H1 (cell line): ENCODE data around the gene NUMB. TPM values are rescaled to one million over a fixed set of nuclear protein-coding genes. Genes with fewer than 3 reads are reported as not detected.

ENCODE experiments used
- CTCF ChIA-PET: fragments of 300-600 bp; sonication (Branson Sonifier 250); formaldehyde crosslinking; loops from one replicate; lab custom pipeline; 2021; ENCODE audit not compliant: partially characterized antibody; lab: Charles Lee
- POLR2A ChIA-PET: fragments of 300-600 bp; sonication (Branson Sonifier 250); formaldehyde crosslinking; loops from one replicate; lab custom pipeline; 2021; ENCODE audit warnings: inconsistent platforms; ENCODE audit not compliant: partially characterized antibody; lab: Charles Lee
- DNase-seq, 2 experiments: peaks; one replicate each; pipeline versions ENCODE4 v3.0.0 to v3.0.0-alpha.2; 2010 to 2022; ENCODE audit warnings: low spot score in 2 of 2, low read depth in 1 of 2, mixed read lengths in 1 of 2
- FAIRE-seq: peaks from 2 replicates; lab custom pipeline; 2011; peaks lifted over from hg19 to GRCh38; lab: Jason Lieb, UNC
- H2AFZ ChIP-seq: 2 replicates; pipeline ENCODE4 v1.8.1; 2012; ENCODE audit warnings: low read length, inconsistent platforms
- H2AK5ac ChIP-seq: 2 replicates; pipeline ENCODE4 v1.6.1; 2013; ENCODE audit warnings: low read depth, low read length
- H2BK120ac ChIP-seq: replicated peaks from 2 replicates; pipeline ENCODE3; 2013; ENCODE audit warnings: low read depth, low read length, inconsistent platforms
- H2BK12ac ChIP-seq: 2 replicates; pipeline ENCODE4 v1.6.1; 2013; ENCODE audit warnings: low read depth, low read length
- H2BK15ac ChIP-seq: 2 replicates; pipeline ENCODE4 v1.6.1; 2013; ENCODE audit warnings: low read length
- H2BK20ac ChIP-seq: 2 replicates; pipeline ENCODE4 v1.6.1; 2013; ENCODE audit warnings: low read length
- H2BK5ac ChIP-seq: 2 replicates; pipeline ENCODE4 v1.6.1; 2013; ENCODE audit warnings: low read depth, low read length
- H3K14ac ChIP-seq: 2 replicates; pipeline ENCODE4 v1.6.1; 2013; ENCODE audit warnings: inconsistent platforms; ENCODE audit not compliant: insufficient read length
- H3K18ac ChIP-seq: 2 replicates; pipeline ENCODE4 v1.6.1; 2013; ENCODE audit warnings: low read length; ENCODE audit errors: extremely low read depth
- H3K23ac ChIP-seq: 2 replicates; pipeline ENCODE4 v1.6.1; 2013; ENCODE audit warnings: inconsistent platforms; ENCODE audit not compliant: insufficient read length
- H3K23me2 ChIP-seq: 2 replicates; pipeline ENCODE4 v1.6.1; 2013; ENCODE audit warnings: low read depth, low read length
- H3K27ac ChIP-seq: 2 replicates; pipeline ENCODE4 v1.6.1; 2011; ENCODE audit warnings: low read depth, low read length, inconsistent platforms
- H3K27me3 ChIP-seq, 4 experiments: replicated peaks in 1 of 4; 1 replicate in 1 of 4; 2 replicates in 3 of 4; pipeline versions ENCODE4 v1.6.1 to v1.8.1; 2011 to 2013; ENCODE audit warnings: low read length in 3 of 4, mild to moderate bottlenecking in 3 of 4, inconsistent platforms in 2 of 4, mixed read lengths in 2 of 4, moderate library complexity in 1 of 4; ENCODE audit not compliant: control insufficient read depth in 3 of 4, insufficient read depth in 3 of 4; ENCODE audit errors: extremely low read depth in 1 of 4
- H3K36me3 ChIP-seq, 4 experiments: 2 replicates each; pipeline versions ENCODE4 v1.6.1 to v1.8.1; 2011 to 2013; ENCODE audit warnings: mild to moderate bottlenecking in 4 of 4, low read length in 3 of 4, moderate library complexity in 2 of 4, control low read depth in 1 of 4, inconsistent platforms in 1 of 4; ENCODE audit not compliant: insufficient read depth in 4 of 4, control insufficient read depth in 2 of 4
- H3K4ac ChIP-seq: replicated peaks from 2 replicates; pipeline ENCODE3; 2013; ENCODE audit warnings: low read length, low read depth, mixed read lengths, inconsistent platforms; ENCODE audit not compliant: insufficient read length
- H3K4me1 ChIP-seq, 4 experiments: replicated peaks in 1 of 4; 1 replicate in 1 of 4; 2 replicates in 3 of 4; pipeline versions ENCODE4 v1.6.1 to v1.8.1; 2011 to 2013; ENCODE audit warnings: low read length in 3 of 4, inconsistent platforms in 2 of 4, mixed read lengths in 1 of 4; ENCODE audit not compliant: insufficient read depth in 4 of 4, control insufficient read depth in 3 of 4
- H3K4me2 ChIP-seq, 2 experiments: 2 replicates each; pipeline versions ENCODE4 v1.6.1 to v1.8.1; 2011 to 2013; ENCODE audit warnings: low read depth in 2 of 2, low read length in 2 of 2, control low read depth in 1 of 2, inconsistent platforms in 1 of 2, mild to moderate bottlenecking in 1 of 2; ENCODE audit not compliant: insufficient read depth in 1 of 2
- H3K4me3 ChIP-seq, 4 experiments: fragments of 200-600, 300-600 bp in 1 of 4; sonication (generic), shearing (Covaris generic), sonication (Bioruptor Twin) in 1 of 4; 2 replicates each; pipeline versions ENCODE4 v1.5.1 to v1.8.1; 2011 to 2016; ENCODE audit warnings: low read length in 4 of 4, low read depth in 3 of 4, control low read depth in 2 of 4, inconsistent platforms in 2 of 4, mild to moderate bottlenecking in 2 of 4, mixed read lengths in 1 of 4, moderate library complexity in 1 of 4; ENCODE audit not compliant: insufficient read depth in 2 of 4; ENCODE audit errors: extremely low read depth in 1 of 4
- H3K56ac ChIP-seq: replicated peaks from 2 replicates; pipeline ENCODE3; 2013; ENCODE audit warnings: low read depth, mild to moderate bottlenecking, mixed read lengths, low read length, inconsistent platforms; ENCODE audit not compliant: insufficient read length
- H3K79me1 ChIP-seq: 2 replicates; pipeline ENCODE4 v1.6.1; 2013; ENCODE audit warnings: low read depth, low read length, control low read depth
- H3K79me2 ChIP-seq, 2 experiments: 2 replicates each; pipeline versions ENCODE4 v1.6.1 to v1.8.1; 2012 to 2013; ENCODE audit warnings: low read length in 2 of 2, mild to moderate bottlenecking in 2 of 2, inconsistent platforms in 1 of 2; ENCODE audit not compliant: insufficient read depth in 2 of 2, control insufficient read depth in 1 of 2
- H3K9ac ChIP-seq, 4 experiments: replicated peaks in 1 of 4; 1 replicate in 1 of 4; 2 replicates in 3 of 4; pipeline versions ENCODE4 v1.6.1 to v1.8.1; 2011 to 2013; ENCODE audit warnings: low read depth in 3 of 4, low read length in 3 of 4, control low read depth in 2 of 4, mild to moderate bottlenecking in 2 of 4, moderate library complexity in 2 of 4, inconsistent platforms in 1 of 4; ENCODE audit errors: extremely low read depth in 1 of 4
- H3K9me3 ChIP-seq, 2 experiments: 2 replicates each; pipeline versions ENCODE4 v1.6.1 to v1.8.1; 2012 to 2013; ENCODE audit warnings: mild to moderate bottlenecking in 2 of 2, moderate library complexity in 2 of 2, control low read depth in 1 of 2, inconsistent platforms in 1 of 2, low read depth in 1 of 2, low read length in 1 of 2, mixed read lengths in 1 of 2; ENCODE audit not compliant: insufficient read depth in 2 of 2
- H4K20me1 ChIP-seq, 2 experiments: replicated peaks in 1 of 2; 2 replicates each; pipeline versions ENCODE3 to v1.8.1; 2011 to 2013; ENCODE audit warnings: inconsistent platforms in 2 of 2, low read length in 2 of 2, mild to moderate bottlenecking in 1 of 2; ENCODE audit not compliant: insufficient read depth in 2 of 2, control insufficient read depth in 1 of 2
- H4K5ac ChIP-seq: 2 replicates; pipeline ENCODE4 v1.6.1; 2013; ENCODE audit warnings: low read length, low read depth, mixed read lengths, inconsistent platforms; ENCODE audit not compliant: insufficient read length
- H4K8ac ChIP-seq: 2 replicates; pipeline ENCODE4 v1.8.0; 2013; ENCODE audit warnings: mild to moderate bottlenecking, moderate library complexity, low read length, inconsistent platforms; ENCODE audit not compliant: insufficient read depth; ENCODE audit errors: extremely low read depth
- H4K91ac ChIP-seq: replicated peaks from 2 replicates; pipeline ENCODE3; 2013; ENCODE audit warnings: low read length, mixed read lengths, inconsistent platforms; ENCODE audit not compliant: insufficient read length
- CHD1 ChIP-seq: IDR thresholded peaks from 2 replicates; pipeline ENCODE4 v1.6.1; 2012; ENCODE audit warnings: low read depth, low read length, improper control_type of control experiment
- E2F6 ChIP-seq: IDR thresholded peaks from 2 replicates; pipeline ENCODE4 v1.6.1; 2012; ENCODE audit warnings: inconsistent platforms
- HDAC2 ChIP-seq, 2 experiments: fragments of 300-600 bp in 1 of 2; sonication (generic) in 1 of 2; IDR thresholded peaks; 2 replicates each; pipeline ENCODE4 v1.6.1; 2011 to 2012; ENCODE audit warnings: low read depth in 2 of 2, low read length in 2 of 2, mild to moderate bottlenecking in 2 of 2, moderate library complexity in 2 of 2, borderline replicate concordance in 1 of 2, inconsistent platforms in 1 of 2
- KDM4A ChIP-seq: IDR thresholded peaks from one replicate; pipeline ENCODE4 v1.7.1; 2012; ENCODE audit warnings: low read depth, mild to moderate bottlenecking, moderate library complexity, low read length, inconsistent platforms; ENCODE audit not compliant: severe bottlenecking
- WGBS, 2 experiments: shearing (Covaris generic) in 1 of 2; methylation state at CpG; one replicate each; pipeline versions ENCODE4 v1.1.6 to v1.1.7; 2013 to 2015; ENCODE audit warnings: low lambda C conversion rate in 2 of 2, mixed read lengths in 2 of 2, inconsistent platforms in 1 of 2, low coverage in 1 of 2, missing lambda C conversion rate in 1 of 2; ENCODE audit not compliant: insufficient replicate concordance in 2 of 2, insufficient coverage in 1 of 2, insufficient read length in 1 of 2; ENCODE audit errors: extremely low coverage in 1 of 2, missing lambda C conversion rate in 1 of 2; 5-methylcytosine and 5-hydroxymethylcytosine counted together
- polyA plus RNA-seq, 7 experiments: library from polyadenylated mRNA; depleted of rRNA in 3 of 7; stranded (reverse) in 5 of 7; unstranded in 2 of 7; fragments of >200 nt in 5 of 7; fragments of 200-250 nt in 2 of 7; gene quantifications; 1 replicate in 5 of 7; 2 replicates in 1 of 7; 4 replicates in 1 of 7; pipeline versions ENCODE4 v1.2.1 to v1.2.3, GENCODE V29; 2011 to 2013; ENCODE audit warnings: missing spikeins in 2 of 7, mixed read lengths in 2 of 7
- total RNA-seq: library from RNA; stranded (reverse); fragmentation: NEBNext Ultra II Directional; extraction: Animal tissue kit (Norgen Biotek cat#: 25700); gene quantifications from 2 replicates; pipeline ENCODE4 v1.2.1, GENCODE V29; 2021

Gene NUMB
- total and polyA plus RNA-seq, 2 of the 8 experiments (the other 6 are each of a cell fraction or from before 2014, with no cell fraction given): 54.3 to 78.1 TPM

DNA sequence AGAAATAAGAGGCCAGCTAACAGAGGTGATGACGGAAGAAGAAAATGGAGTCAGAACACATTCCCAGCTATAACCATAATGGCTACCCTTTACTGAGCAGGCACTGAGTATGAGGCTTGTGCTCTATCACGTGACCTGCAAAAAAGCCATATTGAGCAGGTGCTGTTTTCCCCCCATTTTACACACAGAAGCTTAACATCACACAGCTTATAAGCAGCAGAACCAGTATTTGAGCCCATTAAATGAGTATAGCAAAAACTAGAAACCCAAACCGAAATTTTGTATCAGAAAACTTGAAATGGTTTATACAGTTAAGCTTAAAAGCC, 192.7 kb downstream of the NUMB start:
- POLR2A ChIA-PET: interaction anchor here (0.7 to 3.8 kb wide), 8 partner anchors 9 to 42 kb away, joined by 3 to 21 read pairs (median 5); no protein-coding TSS in a partner anchor
- no peak for FAIRE-seq
- H3K9me3 ChIP-seq: no peaks in the 10 kb centered on the region
- TF ChIP-seq CHD1 (no peak), HDAC2 (IDR thresholded peaks at IDR 0.05; ENCODE audit: borderline replicate concordance in 1 of 2, low read depth in 2 of 2, low read length in 2 of 2) (no peak), E2F6 (peak; percentile 19; the same call in 1 of the 2 replicates), KDM4A (no peak)

More for the DNA sequence above, 192.7 kb downstream of the NUMB start:
- peaks cover 0 to 6% (median 3%) of the 10 kb centered on the region in 4 experiments; a peak in 5 of 7 replicates for H3K4me1 ChIP-seq
- H3K27me3 ChIP-seq: peaks cover 0 to 1% (median 0%) of the 10 kb centered on the region in 4 experiments; a peak in 1 of 7 replicates
- H2BK15ac ChIP-seq: no peak overlapping the region
- H2BK20ac ChIP-seq: no peak overlapping the region
- no peak overlapping the region for H3K18ac ChIP-seq
- H3K79me1 ChIP-seq: no peaks in the 10 kb centered on the region
- no peak overlapping the region for H2AK5ac ChIP-seq
- H3K36me3 ChIP-seq: peaks cover 3 to 28% (median 11%) of the 10 kb centered on the region in 4 experiments; a peak in 7 of 8 replicates
- 92% methylated on average over 3 of the region's 3 CpGs; no CpG with 5 or more reads in 1 of the 2 experiments for WGBS, 2 experiments
- no peaks in the 10 kb centered on the region; the same call in 1 of the 2 replicates for H3K23me2 ChIP-seq
- DNase-seq: no peak
- no peak overlapping the region for H3K23ac ChIP-seq
- no peak overlapping the region for H2BK120ac ChIP-seq
- no peak overlapping the region for H3K14ac ChIP-seq
- no peak overlapping the region for H2BK5ac ChIP-seq
- H4K20me1 ChIP-seq: peaks cover 0 to 2% of the 10 kb centered on the region in 2 experiments
- no peak overlapping the region for H4K5ac ChIP-seq
- no peaks in the 10 kb centered on the region for H3K79me2 ChIP-seq
- no peak overlapping the region for H3K56ac ChIP-seq
- no peak overlapping the region for H2AFZ ChIP-seq
- no peak overlapping the region for H3K27ac ChIP-seq
- H3K4me2 ChIP-seq: no peak overlapping the region
- H4K8ac ChIP-seq: no peak overlapping the region
- H3K4me3 ChIP-seq: no peak overlapping the region
- no peak overlapping the region for H3K4ac ChIP-seq
- H4K91ac ChIP-seq: no peak overlapping the region
- H3K9ac ChIP-seq: no peak overlapping the region
- H2BK12ac ChIP-seq: no peak overlapping the region
- CTCF ChIA-PET: interaction anchor here (0.6 to 5.1 kb wide), 11 partner anchors 12 to 556 kb away, joined by 3 to 46 read pairs (median 4); no protein-coding TSS in a partner anchor
